Mammary epithelial cell (primary cell): ENCODE measurements around the gene SMYD3.

Source experiments
- CTCF ChIP-seq, 2 donors: IDR thresholded peaks in 1 of 2; conservative IDR thresholded peaks in 1 of 2; 2 replicates each; pipeline ENCODE4 v1.5.1; 2011 to 2012; ENCODE audit warnings: inconsistent platforms in 2 of 2, low read length in 2 of 2, mild to moderate bottlenecking in 2 of 2, control low read depth in 1 of 2, low read depth in 1 of 2; ENCODE audit not compliant: insufficient read depth in 1 of 2; ENCODE audit errors: extremely low read depth in 1 of 2
- EZH2 ChIP-seq: IDR thresholded peaks from 2 replicates; pipeline ENCODE4 v1.6.1; 2012; ENCODE audit warnings: low read length, inconsistent platforms, borderline replicate concordance

GRCh38 chr1:246108278-246108925, 398.7 kb downstream of the SMYD3 start:
- no peak for TF ChIP-seq CTCF (conservative IDR thresholded peaks at IDR 0.05 in 1 of 2, IDR thresholded peaks at IDR 0.05 in 1 of 2; ENCODE audit: extremely low read depth in 1 of 2, insufficient read depth in 1 of 2, low read depth in 1 of 2, low read length in 2 of 2)
- no peak for TF ChIP-seq EZH2
